ENCODE measurements around the gene ZRANB1.

DNA sequence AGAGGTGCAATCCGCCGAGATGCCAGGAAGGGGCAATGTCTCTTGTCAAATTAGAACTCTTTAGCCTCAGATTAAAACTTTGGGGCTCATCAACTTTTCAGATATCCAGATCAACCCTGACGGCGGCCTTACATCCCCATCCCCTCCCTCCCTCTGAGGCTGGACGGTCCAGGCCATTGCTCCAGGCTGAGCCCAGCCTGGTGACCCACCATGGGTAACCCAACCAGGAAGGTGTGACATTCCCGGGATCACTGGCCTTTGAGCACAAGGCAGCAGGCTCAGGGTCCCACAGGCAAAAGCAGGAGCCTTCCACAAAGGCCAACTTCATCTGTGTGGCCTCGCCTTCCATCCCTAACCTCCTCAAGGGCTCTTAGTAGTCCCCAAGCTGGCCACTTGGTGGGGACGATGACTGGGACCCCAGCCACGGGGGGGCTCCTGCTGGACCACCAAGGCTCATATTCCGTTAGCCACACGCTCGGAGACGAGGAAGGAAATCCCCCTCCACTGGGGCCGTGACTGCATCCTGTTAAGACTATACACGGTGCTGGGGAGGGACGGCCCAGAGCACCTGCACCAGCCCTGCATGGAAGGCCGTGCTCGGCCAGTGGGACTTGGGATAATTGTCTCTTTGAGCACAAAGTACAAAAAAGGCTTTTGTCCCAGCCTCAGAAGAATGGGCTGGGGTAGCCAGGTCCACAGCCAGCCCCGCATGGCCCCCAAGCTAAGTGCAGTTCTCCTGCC is 62.8 kb downstream of the ZRANB1 start:
- TF ChIP-seq, protein P1, sequence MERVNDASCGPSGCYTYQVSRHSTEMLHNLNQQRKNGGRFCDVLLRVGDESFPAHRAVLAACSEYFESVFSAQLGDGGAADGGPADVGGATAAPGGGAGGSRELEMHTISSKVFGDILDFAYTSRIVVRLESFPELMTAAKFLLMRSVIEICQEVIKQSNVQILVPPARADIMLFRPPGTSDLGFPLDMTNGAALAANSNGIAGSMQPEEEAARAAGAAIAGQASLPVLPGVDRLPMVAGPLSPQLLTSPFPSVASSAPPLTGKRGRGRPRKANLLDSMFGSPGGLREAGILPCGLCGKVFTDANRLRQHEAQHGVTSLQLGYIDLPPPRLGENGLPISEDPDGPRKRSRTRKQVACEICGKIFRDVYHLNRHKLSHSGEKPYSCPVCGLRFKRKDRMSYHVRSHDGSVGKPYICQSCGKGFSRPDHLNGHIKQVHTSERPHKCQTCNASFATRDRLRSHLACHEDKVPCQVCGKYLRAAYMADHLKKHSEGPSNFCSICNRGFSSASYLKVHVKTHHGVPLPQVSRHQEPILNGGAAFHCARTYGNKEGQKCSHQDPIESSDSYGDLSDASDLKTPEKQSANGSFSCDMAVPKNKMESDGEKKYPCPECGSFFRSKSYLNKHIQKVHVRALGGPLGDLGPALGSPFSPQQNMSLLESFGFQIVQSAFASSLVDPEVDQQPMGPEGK (CRISPR knock-in tag; IDR thresholded peaks at IDR 0.05; ENCODE audit: borderline replicate concordance), result no peak
- TF ChIP-seq OSR1 (CRISPR knock-in tag; IDR thresholded peaks at IDR 0.05) (no peak), CSRNP3 (CRISPR knock-in tag; IDR thresholded peaks at IDR 0.05) (no peak), ZFP3 (CRISPR knock-in tag; IDR thresholded peaks at IDR 0.05) (no peak), ZNF70 (CRISPR knock-in tag; IDR thresholded peaks at IDR 0.05) (no peak), PPARA (CRISPR knock-in tag; IDR thresholded peaks at IDR 0.05; ENCODE audit: borderline replicate concordance) (no peak), ZFP30 (CRISPR knock-in tag; IDR thresholded peaks at IDR 0.05) (no peak), SNAI2 (CRISPR knock-in tag; IDR thresholded peaks at IDR 0.05) (no peak), ESRRG (CRISPR knock-in tag; IDR thresholded peaks at IDR 0.05) (no peak), ARNTL (CRISPR knock-in tag; IDR thresholded peaks at IDR 0.05; ENCODE audit: borderline replicate concordance, low read depth) (no peak), TOX (CRISPR knock-in tag; IDR thresholded peaks at IDR 0.05; ENCODE audit: borderline replicate concordance) (no peak), TCF4 (CRISPR knock-in tag; IDR thresholded peaks at IDR 0.05; ENCODE audit: borderline replicate concordance) (no peak), ZC3H10 (CRISPR knock-in tag; IDR thresholded peaks at IDR 0.05) (no peak), GLIS3 (CRISPR knock-in tag; IDR thresholded peaks at IDR 0.05) (no peak)

Data from SK-N-SH treated with all-trans-retinoic acid at 6 μM for 48 hours (cell line).